Vagina (tissue), 2 donors: Measurements from ENCODE around the gene FXN. TPM values are rescaled to one million over a fixed set of nuclear protein-coding genes. Genes with fewer than 3 reads are reported as not detected.
"Not testable (repeated sequence)": the region's sequence is repeated elsewhere in the genome, so short reads cannot be mapped to it uniquely, and the experiment has no call there.

Source experiments
- DNase-seq, 2 donors: peaks; one replicate each; pipeline ENCODE4 v3.0.0-alpha.2; 2017; ENCODE audit errors: extremely low spot score in 2 of 2
- H3K27ac ChIP-seq: fragments of 200-600 bp; sonication (generic); one replicate; pipeline ENCODE4 v1.5.1; 2019
- H3K27me3 ChIP-seq: fragments of 200-600 bp; sonication (generic); one replicate; pipeline ENCODE4 v1.5.1; 2019
- H3K36me3 ChIP-seq, 2 donors: fragments of 200-600 bp; sonication (generic); one replicate each; pipeline ENCODE4 v1.5.1; 2017 to 2019
- H3K4me1 ChIP-seq: fragments of 200-600 bp; sonication (generic); one replicate; pipeline ENCODE4 v1.5.1; 2019
- H3K4me3 ChIP-seq, 2 donors: fragments of 200-600 bp; sonication (generic); 1 replicate in 1 of 2; 2 replicates in 1 of 2; pipeline ENCODE4 v1.5.1; 2016 to 2019
- H3K9me3 ChIP-seq: fragments of 200-600 bp; sonication (generic); one replicate; pipeline ENCODE4 v1.5.1; 2019
- CTCF ChIP-seq, 3 experiments: fragments of 450-650 bp in 2 of 3; fragments of 200-600 bp in 1 of 3; sonication (generic) in 1 of 3; IDR thresholded peaks; one replicate each; pipeline ENCODE4 v1.5.1; 2017 to 2019; ENCODE audit warnings: antibody characterized with exemption in 3 of 3, mild to moderate bottlenecking in 2 of 3, moderate library complexity in 2 of 3
- POLR2A ChIP-seq, 2 donors: fragments of 450-650 bp; IDR thresholded peaks; one replicate each; pipeline ENCODE4 v1.6.1; 2017; ENCODE audit warnings: antibody characterized with exemption in 2 of 2, mild to moderate bottlenecking in 2 of 2, moderate library complexity in 2 of 2
- POLR2AphosphoS5 ChIP-seq, 2 donors: sonication (generic); formaldehyde crosslinking; IDR thresholded peaks; one replicate each; pipeline ENCODE4 v1.9.0; 2017; ENCODE audit warnings: antibody characterized with exemption in 2 of 2, mild to moderate bottlenecking in 2 of 2, low read depth in 1 of 2; ENCODE audit not compliant: insufficient read depth in 1 of 2
- intact Hi-C: fragments of 100-400 bp; cut with DNase I; formaldehyde crosslinking; loops from one replicate; pipeline ENCODE4 v1.15.1; 2023
- total RNA-seq: library from RNA; depleted of rRNA; stranded (reverse); fragments of >200 nt; gene quantifications from one replicate; pipeline ENCODE4 v1.2.3, GENCODE V29; 2016

FXN gene
- total RNA-seq = 11.8 TPM

GRCh38 chr9:69035438-69036308 lies at the start of gene FXN:
FXN (plus strand) TSS chr9:69035752; CDS start chr9:69035783, 31 bp downstream.
- intact Hi-C loops = no loop called here
- peak; percentile 60 to 96 (median 92) for TF ChIP-seq CTCF (IDR thresholded peaks at IDR 0.05)
- peak in 1 of 2 donors; percentile 18 for TF ChIP-seq POLR2AphosphoS5 (IDR thresholded peaks at IDR 0.05; ENCODE audit: insufficient read depth in 1 of 2, low read depth in 1 of 2)
- peak in 1 of 2 donors; percentile 7 for TF ChIP-seq POLR2A (IDR thresholded peaks at IDR 0.05)
- H3K27me3 ChIP-seq = no peaks in the 10 kb centered on the region
- peaks cover 11% of the 10 kb centered on the region for H3K4me1 ChIP-seq
- H3K9me3 ChIP-seq = no peaks in the 10 kb centered on the region
- H3K27ac ChIP-seq = peak within 1 kb of the TSS; percentile 75
- H3K4me3 ChIP-seq = peak within 1 kb of the TSS; percentile 58 to 66
- no peak for DNase-seq
- no peaks in the 10 kb centered on the region for H3K36me3 ChIP-seq

- H3K4me3 ChIP-seq, H3K9me3 ChIP-seq, intact Hi-C loops, H3K36me3 ChIP-seq, H3K27ac ChIP-seq, H3K4me1 ChIP-seq, H3K27me3 ChIP-seq, DNase-seq: not testable (repeated sequence)
Observed at GRCh38 chr9:68986949-68987348, 48.6 kb upstream of the FXN start.

- H3K4me3 ChIP-seq = no peak overlapping the region
- TF ChIP-seq CTCF (IDR thresholded peaks at IDR 0.05) = no peak
- TF ChIP-seq POLR2AphosphoS5 (IDR thresholded peaks at IDR 0.05; ENCODE audit: insufficient read depth in 1 of 2, low read depth in 1 of 2) = no peak
- TF ChIP-seq POLR2A (IDR thresholded peaks at IDR 0.05) = no peak
- no peaks in the 10 kb centered on the region for H3K36me3 ChIP-seq
- no peaks in the 10 kb centered on the region for H3K4me1 ChIP-seq
- no peaks in the 10 kb centered on the region for H3K27me3 ChIP-seq
- H3K27ac ChIP-seq = no peak overlapping the region
- no peaks in the 10 kb centered on the region for H3K9me3 ChIP-seq
- intact Hi-C loops = loop anchor here (10.0 kb wide), 1 partner anchor 407 kb away; no protein-coding TSS in a partner anchor
- peak in 1 of 2 donors; percentile 83 for DNase-seq
Observed at GRCh38 chr9:68991457-68991856, 44.1 kb upstream of the FXN start.

GRCh38 chr9:68995776-68996175 lies 39.8 kb upstream of the FXN start:
- H3K4me3 ChIP-seq = no peak overlapping the region
- no peaks in the 10 kb centered on the region for H3K4me1 ChIP-seq
- H3K9me3 ChIP-seq = no peaks in the 10 kb centered on the region
- no peaks in the 10 kb centered on the region for H3K36me3 ChIP-seq
- intact Hi-C loops = loop anchor here (10.0 kb wide), 1 partner anchor 411 kb away; no protein-coding TSS in a partner anchor
- H3K27ac ChIP-seq = no peak overlapping the region
- H3K27me3 ChIP-seq = no peaks in the 10 kb centered on the region
- no peak for DNase-seq
- no peak for TF ChIP-seq CTCF (IDR thresholded peaks at IDR 0.05)
- TF ChIP-seq POLR2AphosphoS5 (IDR thresholded peaks at IDR 0.05; ENCODE audit: insufficient read depth in 1 of 2, low read depth in 1 of 2) = no peak
- no peak for TF ChIP-seq POLR2A (IDR thresholded peaks at IDR 0.05)

- no peak for TF ChIP-seq POLR2A (IDR thresholded peaks at IDR 0.05)
- TF ChIP-seq POLR2AphosphoS5 (IDR thresholded peaks at IDR 0.05; ENCODE audit: insufficient read depth in 1 of 2, low read depth in 1 of 2) = no peak
- Histone ChIP-seq H3K36me3 (no peaks in the 10 kb centered on the region), H3K27me3 (no peaks in the 10 kb centered on the region), H3K9me3 (no peaks in the 10 kb centered on the region), H3K4me1 (no peaks in the 10 kb centered on the region), H3K27ac (no peak overlapping the region), H3K4me3 (no peak overlapping the region)
- intact Hi-C loops = loop anchor here (10.0 kb wide), 1 partner anchor 412 kb away; no protein-coding TSS in a partner anchor
- no peak for DNase-seq
Observed at GRCh38 chr9:68996462-68996861, 39.1 kb upstream of the FXN start.

GRCh38 chr9:68997666-68998065 lies 37.9 kb upstream of the FXN start:
- DNase-seq = no peak
- intact Hi-C loops = loop anchor here (10.0 kb wide), 1 partner anchor 413 kb away; no protein-coding TSS in a partner anchor
- Histone ChIP-seq H3K27me3 (no peaks in the 10 kb centered on the region), H3K4me1 (no peaks in the 10 kb centered on the region), H3K9me3 (no peaks in the 10 kb centered on the region), H3K4me3 (no peak overlapping the region), H3K36me3 (no peaks in the 10 kb centered on the region), H3K27ac (no peak overlapping the region)
- TF ChIP-seq POLR2AphosphoS5 (IDR thresholded peaks at IDR 0.05; ENCODE audit: insufficient read depth in 1 of 2, low read depth in 1 of 2) = no peak
- TF ChIP-seq CTCF (IDR thresholded peaks at IDR 0.05) = no peak
- TF ChIP-seq POLR2A (IDR thresholded peaks at IDR 0.05) = no peak
